HEK293 (cell line): ENCODE measurements around the gene KIF7.

Experiments used
- BCL11A ChIP-seq: fragments of 450-650 bp; formaldehyde crosslinking; IDR thresholded peaks from 2 replicates; pipeline ENCODE4 v1.5.1; 2016; ENCODE audit warnings: low read depth, missing biosample characterization, missing genetic modification characterization
- KLF7 ChIP-seq: fragments of 450-650 bp; formaldehyde crosslinking; IDR thresholded peaks from 2 replicates; pipeline ENCODE4 v1.5.1; 2016; ENCODE audit warnings: missing biosample characterization, missing genetic modification characterization, borderline replicate concordance
- ZNF114 ChIP-seq: fragments of 450-650 bp; formaldehyde crosslinking; IDR thresholded peaks from 2 replicates; pipeline ENCODE4 v1.5.0; 2017; ENCODE audit warnings: missing biosample characterization, missing genetic modification characterization
- ZNF214 ChIP-seq: fragments of 450-650 bp; formaldehyde crosslinking; IDR thresholded peaks from 2 replicates; pipeline ENCODE4 v1.5.1; 2017; ENCODE audit warnings: missing biosample characterization, mild to moderate bottlenecking, missing genetic modification characterization, borderline replicate concordance
- ZNF274 ChIP-seq, 2 experiments: fragments of 200-500 bp in 1 of 2; fragments of 450-650 bp in 1 of 2; sonication (Bioruptor generic) in 1 of 2; formaldehyde crosslinking in 1 of 2; IDR thresholded peaks; 2 replicates each; pipeline versions ENCODE4 v1.5.1 to v1.6.1; 2014 to 2016; ENCODE audit warnings: borderline replicate concordance in 1 of 2, inconsistent platforms in 1 of 2, low read length in 1 of 2, missing biosample characterization in 1 of 2, missing genetic modification characterization in 1 of 2
- TF ChIP-seq, protein P1 (sequence below): fragments of 450-650 bp; formaldehyde crosslinking; IDR thresholded peaks from 2 replicates; pipeline ENCODE4 v1.5.1; 2016; ENCODE audit warnings: missing biosample characterization, missing genetic modification characterization

DNA sequence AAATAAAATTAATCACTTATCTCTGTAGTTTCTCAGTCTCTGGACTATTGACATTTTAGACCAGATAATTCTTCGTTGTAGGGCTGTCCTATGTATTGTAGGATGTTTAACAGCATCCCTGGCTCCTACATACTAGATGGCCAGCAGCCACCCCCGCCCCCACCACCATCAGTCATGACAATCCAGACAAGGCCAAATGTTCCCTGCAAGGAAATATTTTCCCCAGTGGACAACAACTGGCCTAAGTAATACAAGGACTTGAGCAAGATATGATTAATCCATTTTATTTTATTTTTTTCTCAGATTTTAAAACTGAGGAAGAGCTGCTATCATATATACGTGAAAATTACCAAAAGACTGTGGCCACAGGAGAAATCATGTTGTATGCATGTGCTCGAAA lies 56.2 kb downstream of the KIF7 start:
- TF ChIP-seq, protein P1, sequence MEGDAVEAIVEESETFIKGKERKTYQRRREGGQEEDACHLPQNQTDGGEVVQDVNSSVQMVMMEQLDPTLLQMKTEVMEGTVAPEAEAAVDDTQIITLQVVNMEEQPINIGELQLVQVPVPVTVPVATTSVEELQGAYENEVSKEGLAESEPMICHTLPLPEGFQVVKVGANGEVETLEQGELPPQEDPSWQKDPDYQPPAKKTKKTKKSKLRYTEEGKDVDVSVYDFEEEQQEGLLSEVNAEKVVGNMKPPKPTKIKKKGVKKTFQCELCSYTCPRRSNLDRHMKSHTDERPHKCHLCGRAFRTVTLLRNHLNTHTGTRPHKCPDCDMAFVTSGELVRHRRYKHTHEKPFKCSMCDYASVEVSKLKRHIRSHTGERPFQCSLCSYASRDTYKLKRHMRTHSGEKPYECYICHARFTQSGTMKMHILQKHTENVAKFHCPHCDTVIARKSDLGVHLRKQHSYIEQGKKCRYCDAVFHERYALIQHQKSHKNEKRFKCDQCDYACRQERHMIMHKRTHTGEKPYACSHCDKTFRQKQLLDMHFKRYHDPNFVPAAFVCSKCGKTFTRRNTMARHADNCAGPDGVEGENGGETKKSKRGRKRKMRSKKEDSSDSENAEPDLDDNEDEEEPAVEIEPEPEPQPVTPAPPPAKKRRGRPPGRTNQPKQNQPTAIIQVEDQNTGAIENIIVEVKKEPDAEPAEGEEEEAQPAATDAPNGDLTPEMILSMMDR (tag by site-specific recombination): no peak
- TF ChIP-seq ZNF274 (IDR thresholded peaks at IDR 0.05; ENCODE audit: low read length) (no peak), ZNF274 (tag by site-specific recombination; IDR thresholded peaks at IDR 0.05; ENCODE audit: borderline replicate concordance) (no peak), BCL11A (tag by site-specific recombination) (no peak), ZNF114 (tag by site-specific recombination) (no peak), ZNF214 (tag by site-specific recombination) (no peak), KLF7 (no peak)
